GM10847 (cell line): Measurements from ENCODE around the gene PHKA2.

Experiments used
- POLR2A ChIP-seq: IDR thresholded peaks from 2 replicates; pipeline ENCODE4 v1.6.1; 2011; ENCODE audit not compliant: insufficient read length; ENCODE audit errors: extremely low read depth

The PHKA2 gene

DNA sequence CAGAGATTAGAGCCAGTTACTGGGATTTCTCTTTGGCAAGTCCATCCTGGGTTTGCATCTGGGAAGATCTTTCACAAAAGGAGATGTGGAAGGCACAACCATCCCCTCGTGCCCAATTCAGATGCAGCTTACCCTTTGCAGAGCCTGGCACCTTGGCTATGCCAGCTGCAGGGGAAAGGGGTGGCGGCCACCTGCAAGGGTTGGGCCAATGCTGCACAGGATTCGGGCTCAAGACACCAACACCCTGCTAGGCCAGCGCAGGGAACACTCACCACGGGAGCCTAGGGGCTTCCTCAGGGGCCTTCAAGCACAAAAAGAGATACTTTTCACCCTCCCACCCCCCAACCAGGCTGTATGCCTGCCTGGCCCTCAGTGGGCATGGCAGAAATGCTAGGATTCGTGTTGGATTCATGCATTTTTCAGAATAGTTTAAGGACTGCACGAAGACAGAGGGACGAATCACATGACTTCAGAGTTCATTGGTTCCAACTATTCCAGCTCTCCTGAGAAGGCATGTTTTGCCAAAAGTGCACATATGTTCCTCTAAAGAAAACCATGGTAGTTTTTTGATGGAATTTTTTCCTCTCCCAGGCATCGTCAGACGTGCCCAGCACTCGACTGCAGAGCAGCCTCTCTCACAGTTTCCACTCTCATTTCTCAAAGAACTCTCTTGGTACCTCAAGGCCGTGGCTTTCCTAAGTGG is 94.4 kb downstream of the PHKA2 start:
- no peak for TF ChIP-seq POLR2A

- no peak for TF ChIP-seq POLR2A
These were observed 95.6 kb downstream of the PHKA2 start for GRCh38 chrX:18888281-18888680.

- TF ChIP-seq POLR2A, result no peak
These were observed 96.1 kb downstream of the PHKA2 start for GRCh38 chrX:18887825-18888212.

- TF ChIP-seq POLR2A, result no peak
These were observed 96.6 kb downstream of the PHKA2 start for GRCh38 chrX:18887177-18887824.

DNA sequence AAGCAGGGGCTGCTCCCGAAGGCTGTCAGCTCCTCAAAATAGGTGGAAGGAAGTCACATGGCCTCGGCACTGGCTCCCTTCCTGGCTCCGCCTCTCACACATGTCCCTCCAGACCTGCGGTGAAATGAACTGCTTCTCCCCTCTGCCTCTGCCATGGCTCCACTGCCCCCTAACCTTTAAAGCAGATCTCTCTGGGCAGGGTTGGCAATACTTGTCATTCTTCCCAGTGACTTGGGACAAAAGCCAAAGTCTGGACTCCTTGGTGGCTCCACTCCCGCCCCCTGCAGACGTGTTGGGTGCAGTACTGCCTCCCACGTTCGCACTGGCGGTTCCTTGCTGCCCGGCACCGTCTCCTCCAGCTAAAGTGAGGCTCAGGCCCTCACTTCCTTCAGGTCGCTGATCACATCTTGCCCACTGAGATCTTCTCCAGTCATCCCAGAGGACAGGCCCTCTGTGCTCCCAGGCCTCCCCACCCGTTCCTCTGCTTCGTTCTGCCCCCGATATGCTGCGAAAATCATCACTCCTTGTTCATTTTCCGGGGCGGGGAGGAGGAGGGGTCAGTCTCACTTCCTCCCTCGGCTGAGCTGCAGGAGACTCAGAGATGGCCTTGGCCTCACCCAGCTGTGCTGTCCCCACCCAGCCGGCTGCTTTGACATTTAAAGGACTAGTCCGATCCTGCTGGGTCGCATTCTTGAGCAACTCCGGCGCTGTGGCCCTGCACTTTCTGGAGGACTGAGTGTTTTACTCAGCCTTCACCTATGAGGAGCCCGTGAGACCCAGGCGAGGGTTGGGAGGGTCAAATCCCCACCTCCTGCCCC is 97.4 kb downstream of the PHKA2 start:
- TF ChIP-seq POLR2A, result peak; percentile 14

- TF ChIP-seq POLR2A, result no peak
These were observed 97.9 kb downstream of the PHKA2 start for GRCh38 chrX:18886005-18886343.

GRCh38 chrX:18885328-18886004 is 98.4 kb downstream of the PHKA2 start:
- TF ChIP-seq POLR2A, result no peak

DNA sequence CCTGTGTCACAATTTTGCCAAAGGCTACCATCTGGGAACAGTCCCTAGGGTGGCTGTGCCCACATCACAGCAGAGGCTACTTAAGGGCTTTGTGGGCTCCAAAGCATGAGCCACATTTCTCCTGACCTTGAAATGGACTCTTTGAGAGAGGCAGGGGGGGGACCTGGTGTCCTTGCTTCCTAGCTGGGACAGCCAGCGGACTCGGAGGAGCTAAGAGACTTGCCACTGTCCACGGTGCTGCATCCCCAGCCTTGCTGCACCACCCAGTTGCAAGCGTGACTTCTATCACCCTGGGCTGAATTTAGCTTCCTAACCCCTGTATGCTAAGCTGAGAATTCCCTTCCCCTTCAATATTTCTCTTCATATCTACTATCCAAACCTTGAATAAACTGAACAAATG is 99.0 kb downstream of the PHKA2 start:
- TF ChIP-seq POLR2A, result no peak

DNA sequence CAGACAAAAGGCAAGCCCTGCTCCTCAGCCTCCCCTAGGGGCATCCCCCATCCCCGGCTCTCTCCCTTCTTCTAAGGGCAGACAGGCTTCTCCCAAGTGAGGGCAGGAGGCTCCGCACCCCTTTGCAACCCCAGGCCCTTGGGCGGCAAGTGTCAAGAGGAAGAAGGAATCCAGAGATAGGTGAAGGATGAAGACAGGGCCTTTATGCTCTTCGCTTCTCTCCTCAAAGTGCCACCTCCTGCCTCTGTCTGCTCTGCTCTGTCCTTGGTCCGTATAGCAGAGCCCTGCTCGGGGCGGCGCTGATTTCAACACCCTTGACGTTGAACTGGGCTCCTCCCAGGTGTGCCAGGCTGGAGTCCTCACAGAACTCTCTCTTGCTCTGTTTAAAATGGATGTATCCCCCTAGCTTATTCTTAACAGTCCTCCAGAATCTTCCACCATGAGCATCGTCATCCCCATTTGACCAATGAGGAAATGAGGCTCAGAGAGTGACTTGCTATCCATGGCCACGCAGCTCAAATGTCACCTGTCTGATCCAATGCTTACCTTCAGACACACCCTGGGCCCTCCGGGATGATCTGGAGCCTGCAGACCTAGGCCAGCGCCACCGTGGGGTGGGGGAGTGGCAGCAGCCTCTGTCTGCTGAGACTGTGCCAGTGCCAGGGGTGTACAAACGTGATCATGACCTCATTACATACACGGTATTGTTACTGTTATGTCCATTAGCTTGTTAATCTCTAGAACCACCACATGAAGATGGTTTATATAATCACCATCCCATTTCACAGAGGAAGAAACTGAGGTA is 99.8 kb downstream of the PHKA2 start:
- no peak for TF ChIP-seq POLR2A

DNA sequence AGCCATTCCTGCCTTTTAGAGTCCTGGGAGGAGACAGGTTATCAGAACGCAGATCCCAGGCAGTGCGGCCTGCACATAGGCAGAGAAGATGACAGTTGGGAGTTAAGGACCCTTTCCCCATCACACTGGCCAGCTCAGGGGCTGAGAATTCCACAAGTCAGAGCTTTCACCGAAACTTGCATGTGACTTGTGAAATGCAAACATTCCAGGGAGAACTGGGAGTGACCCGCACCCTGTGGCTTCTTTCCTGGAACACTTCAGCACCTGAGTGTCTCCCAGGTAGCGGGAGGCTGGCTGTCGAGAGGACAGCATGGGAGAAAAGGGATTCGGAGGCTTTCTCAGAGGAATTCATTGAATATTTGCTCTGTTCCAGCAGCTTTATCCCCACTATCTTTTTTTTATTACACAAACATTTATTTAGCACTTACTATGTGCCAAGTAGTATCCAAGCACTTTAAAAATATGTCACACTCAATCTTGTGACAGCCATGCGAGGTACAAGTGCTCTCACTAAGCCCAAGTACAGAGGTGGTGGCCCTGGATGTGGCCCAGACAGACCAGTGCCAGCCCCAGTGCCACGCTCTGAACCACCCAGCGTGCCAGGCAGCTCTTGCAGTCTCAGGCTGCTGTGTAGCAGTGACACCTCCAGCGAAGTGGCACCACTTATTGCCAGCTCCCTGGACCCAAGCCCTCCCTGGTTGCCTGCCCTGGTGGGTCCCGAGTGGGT is 100.5 kb downstream of the PHKA2 start:
- TF ChIP-seq POLR2A, result no peak

DNA sequence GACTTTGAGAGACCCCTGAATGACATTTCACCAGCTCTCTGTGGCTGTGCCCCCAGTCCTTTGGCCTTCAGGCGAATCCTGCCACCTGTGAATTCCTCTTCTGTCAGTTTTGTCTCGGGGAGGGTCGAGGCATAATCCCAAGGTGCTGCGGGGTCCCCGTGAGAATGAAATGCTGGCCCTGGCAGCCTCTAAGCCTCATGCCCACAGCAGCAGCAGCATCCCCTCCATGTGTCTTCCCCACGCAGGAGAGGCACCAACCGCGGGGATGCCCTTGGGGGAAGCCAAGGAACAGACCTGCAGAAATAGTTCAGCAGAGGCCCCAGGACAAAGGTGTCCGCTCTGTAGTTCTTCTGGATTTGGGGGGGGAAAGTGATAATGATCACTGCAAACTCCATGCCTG is 104.8 kb downstream of the PHKA2 start:
- no peak for TF ChIP-seq POLR2A

DNA sequence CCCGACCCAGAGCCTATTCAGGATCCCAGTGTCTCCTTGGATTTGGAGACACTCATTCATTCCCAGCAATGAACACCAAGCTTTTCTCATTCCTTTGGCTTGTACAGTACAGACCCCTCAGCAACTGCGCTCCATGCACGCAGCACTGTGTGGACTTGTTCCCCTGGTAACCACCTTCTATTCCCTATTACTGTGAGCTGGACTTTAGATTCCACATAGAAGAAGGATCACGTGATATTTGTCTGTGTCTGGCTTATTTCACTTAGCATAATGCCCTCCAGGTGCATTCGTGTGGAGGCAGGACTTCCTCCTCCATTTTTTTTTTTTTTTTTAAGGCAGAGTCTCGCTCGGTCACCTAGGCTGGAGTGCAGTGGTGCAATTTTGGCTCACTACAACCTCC is 106.4 kb downstream of the PHKA2 start:
- TF ChIP-seq POLR2A, result no peak

- TF ChIP-seq POLR2A, result no peak
These were observed 108.5 kb downstream of the PHKA2 start for GRCh38 chrX:18875256-18875878.
